K562 treated with DMSO at 1 percent for 12 hours (cell line): ENCODE results near the gene BMERB1. TPM values are rescaled to one million over a fixed set of nuclear protein-coding genes. Genes with fewer than 3 reads are reported as not detected.

Experiments used
- total RNA-seq: library from RNA; unstranded; fragments of 300-600 nt; gene quantifications from 2 replicates; pipeline ENCODE4 v1.2.3, GENCODE V29; 2022; ENCODE audit not compliant: insufficient read depth

The BMERB1 gene
- 0.56 and 0.61 TPM in 2 replicates for total RNA-seq

DNA sequence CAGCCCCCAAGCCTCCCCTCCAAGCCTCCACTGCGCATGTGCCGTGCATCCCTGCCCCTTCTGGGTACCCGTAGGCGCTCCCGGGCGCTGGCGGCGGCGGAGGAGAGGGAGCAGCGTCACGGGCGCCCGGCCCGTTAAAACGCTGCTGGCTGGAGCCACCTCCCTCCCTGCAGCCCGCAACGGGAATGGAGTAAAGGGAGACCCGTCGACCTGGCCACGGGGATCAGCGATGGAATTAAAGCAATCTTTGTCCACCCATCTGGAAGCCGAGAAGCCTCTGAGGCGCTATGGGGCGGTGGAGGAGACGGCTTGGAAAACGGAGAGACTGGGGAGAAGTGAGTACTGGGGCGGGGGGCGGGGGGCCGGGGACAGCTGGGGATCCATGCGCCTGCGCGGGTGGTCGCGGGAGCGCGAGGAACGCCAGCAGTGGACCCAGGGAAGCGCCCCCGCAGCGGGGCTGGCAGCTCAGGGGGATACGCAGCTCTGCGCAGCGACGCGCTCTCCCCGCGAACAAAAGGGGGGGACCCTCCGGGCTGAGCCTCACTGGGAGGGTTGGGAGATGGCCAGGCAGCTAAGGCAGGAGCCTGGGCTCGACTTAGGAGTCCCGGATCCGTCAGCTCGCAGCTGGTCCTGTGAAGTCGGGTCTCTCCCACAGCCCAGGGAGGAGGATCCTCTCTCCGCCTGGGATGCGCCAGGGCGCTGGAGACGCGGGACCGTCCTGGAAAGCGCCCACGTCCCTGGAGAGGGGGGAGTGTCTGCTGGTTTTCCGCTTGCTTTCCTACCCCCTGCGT, at the start of gene BMERB1:
Gene BMERB1 (plus strand): TSS at position 164 of the 791 bp plus-strand sequence. CDS start 66 bp downstream, at position 230.

DNA sequence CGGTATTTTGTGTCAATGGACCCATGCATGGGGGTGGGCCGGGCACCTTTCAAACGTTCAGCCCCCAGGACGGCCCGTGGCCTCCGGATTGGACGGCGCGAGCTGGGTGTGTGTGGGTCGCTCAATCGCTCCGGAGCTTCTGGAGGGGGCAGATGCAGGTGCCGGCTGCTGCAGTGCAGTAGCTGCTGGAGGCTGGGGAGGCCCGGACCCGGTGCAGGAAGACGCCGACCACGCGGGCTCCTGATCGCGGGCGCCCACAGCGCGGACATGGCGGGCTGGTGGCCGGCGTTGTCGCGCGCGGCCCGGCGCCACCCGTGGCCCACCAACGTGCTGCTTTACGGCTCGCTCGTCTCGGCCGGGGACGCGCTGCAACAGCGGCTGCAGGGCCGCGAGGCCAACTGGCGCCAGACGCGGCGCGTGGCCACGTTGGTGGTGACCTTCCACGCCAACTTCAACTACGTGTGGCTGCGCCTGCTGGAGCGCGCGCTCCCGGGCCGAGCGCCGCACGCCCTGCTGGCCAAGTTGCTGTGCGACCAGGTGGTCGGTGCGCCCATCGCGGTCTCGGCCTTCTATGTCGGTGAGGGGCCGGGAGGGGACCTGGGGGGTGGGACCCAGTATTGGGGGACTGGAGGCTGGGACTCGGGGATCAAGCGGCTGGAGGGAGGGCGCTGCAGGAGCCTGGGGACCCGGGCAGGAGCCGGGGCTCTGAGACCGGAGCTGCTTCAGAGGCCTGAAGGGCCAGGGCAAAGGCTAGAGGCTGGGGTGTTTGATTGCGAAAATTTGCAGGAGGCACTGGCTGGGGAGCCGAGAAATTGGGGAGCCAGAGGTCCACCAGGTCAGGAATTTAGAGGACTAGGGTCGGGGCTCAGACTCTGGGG, 38.5 kb upstream of the BMERB1 start, which contains the start of gene MPV17L:
Gene MPV17L (plus strand): TSS at position 124 of the 878 bp plus-strand sequence. CDS start 144 bp downstream, at position 268.

Other genes starting within 250 kb of the BMERB1 start
- 8.9 and 13.3 TPM in 2 replicates for gene NPIPA5, start 56.3 kb upstream of the BMERB1 start, total RNA-seq
- gene MPV17L, start 38.8 kb upstream of the BMERB1 start, total RNA-seq = not detected in 2 replicates
- 6.2 and 29.9 TPM in 2 replicates for gene MARF1, start 208.6 kb downstream of the BMERB1 start, total RNA-seq
- gene NDE1, start 215.7 kb downstream of the BMERB1 start, total RNA-seq = 15.4 and 39.4 TPM in 2 replicates